Limb (tissue), 2 donors: ENCODE data around the gene GPATCH4.
"Not testable (repeated sequence)": the region's sequence is repeated elsewhere in the genome, so short reads cannot be mapped to it uniquely, and the experiment has no call there.

Experiments
- DNase-seq, 2 donors: peaks; one replicate each; pipeline ENCODE4 v3.0.0-alpha.2; 2016; ENCODE audit errors: extremely low spot score in 2 of 2

GPATCH4 gene

GRCh38 chr1:156578055-156578454 is 23.2 kb downstream of the GPATCH4 start:
- no peak for DNase-seq

GRCh38 chr1:156577550-156577949 is 23.7 kb downstream of the GPATCH4 start:
- DNase-seq, result no peak

GRCh38 chr1:156574039-156574633 is 27.1 kb downstream of the GPATCH4 start:
- DNase-seq, result no peak

GRCh38 chr1:156572663-156573018 is 28.6 kb downstream of the GPATCH4 start:
- no peak for DNase-seq

- peak; percentile 82 to 91 for DNase-seq
These were observed 29.2 kb downstream of the GPATCH4 start, which contains the start of gene IQGAP3 for GRCh38 chr1:156571919-156572662. Gene IQGAP3, minus strand, starts transcription at chr1:156572565. Its CDS starts 36 bp downstream, at chr1:156572529.

GRCh38 chr1:156571261-156571852 is 29.9 kb downstream of the GPATCH4 start:
- DNase-seq, result peak in 1 of 2 donors; percentile 43

GRCh38 chr1:156566436-156566835 is 34.8 kb downstream of the GPATCH4 start:
- no peak for DNase-seq

GRCh38 chr1:156565519-156565918 is 35.8 kb downstream of the GPATCH4 start:
- DNase-seq, result no peak

- DNase-seq, result no peak
These were observed 40.6 kb downstream of the GPATCH4 start for GRCh38 chr1:156560585-156561163.

- DNase-seq, result no peak
These were observed 41.4 kb downstream of the GPATCH4 start for GRCh38 chr1:156559797-156560385.

- no peak for DNase-seq
These were observed 42.0 kb downstream of the GPATCH4 start for GRCh38 chr1:156559086-156559796.

- no peak for DNase-seq
These were observed 44.9 kb downstream of the GPATCH4 start for GRCh38 chr1:156556354-156556753.

- DNase-seq, result no peak
These were observed 45.6 kb downstream of the GPATCH4 start for GRCh38 chr1:156555715-156556114.

- DNase-seq, result no peak
These were observed 46.3 kb downstream of the GPATCH4 start for GRCh38 chr1:156554971-156555370.

GRCh38 chr1:156553860-156554485 is 47.3 kb downstream of the GPATCH4 start:
- no peak for DNase-seq

GRCh38 chr1:156552937-156553336 is 48.3 kb downstream of the GPATCH4 start:
- DNase-seq, result not testable (repeated sequence)

GRCh38 chr1:156552518-156552917 is 48.8 kb downstream of the GPATCH4 start:
- DNase-seq, result no peak

GRCh38 chr1:156551869-156552268 is 49.4 kb downstream of the GPATCH4 start:
- no peak for DNase-seq

GRCh38 chr1:156551066-156551643 is 50.1 kb downstream of the GPATCH4 start:
- DNase-seq, result no peak

GRCh38 chr1:156550346-156550745 is 50.9 kb downstream of the GPATCH4 start:
- no peak for DNase-seq
